HuH-7.5 (cell line): ENCODE measurements around the gene AFAP1.

Source experiments
- DNase-seq: peaks from one replicate; pipeline ENCODE4 v3.0.0; 2011; ENCODE audit warnings: low spot score

AFAP1 gene

DNA sequence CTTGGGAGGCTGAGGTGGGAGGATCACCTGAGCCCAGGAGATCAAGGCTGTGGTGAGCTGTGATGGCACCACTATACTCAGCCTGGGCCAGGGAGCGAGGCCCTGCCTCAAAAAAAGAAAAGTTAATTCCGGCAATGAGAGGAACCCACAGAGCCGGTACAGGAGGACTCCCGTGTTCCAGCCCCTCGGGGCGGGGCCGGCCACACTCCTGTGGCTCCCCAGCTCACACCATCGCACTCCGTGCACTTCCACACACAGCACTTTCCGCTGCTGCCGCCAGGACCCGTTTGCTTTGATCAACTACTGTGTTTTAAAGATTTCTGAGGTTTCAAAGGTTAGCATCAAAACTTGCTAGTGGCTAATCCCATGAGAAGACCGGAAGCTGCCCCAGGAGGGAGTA lies 171.7 kb downstream of the AFAP1 start:
- DNase-seq: no peak

DNA sequence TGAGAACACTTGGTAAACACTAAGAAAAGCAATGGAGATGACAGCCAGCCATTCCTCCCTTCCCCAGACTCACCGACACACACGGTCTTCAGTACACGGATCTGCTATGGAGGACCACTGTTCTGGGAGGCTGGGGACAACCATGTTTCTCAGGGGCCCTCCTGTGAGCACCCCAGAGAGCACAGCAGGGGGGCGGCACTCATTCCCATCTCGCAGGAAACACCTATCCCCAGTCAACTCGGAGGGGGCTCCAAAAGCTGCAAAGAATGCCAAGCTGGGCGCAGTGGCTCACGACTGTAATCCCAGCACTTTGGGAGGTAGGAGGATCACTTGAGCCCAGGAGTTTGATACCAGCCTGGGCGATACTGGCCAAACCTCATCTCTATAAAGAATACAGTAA lies 172.1 kb downstream of the AFAP1 start:
- no peak for DNase-seq

DNA sequence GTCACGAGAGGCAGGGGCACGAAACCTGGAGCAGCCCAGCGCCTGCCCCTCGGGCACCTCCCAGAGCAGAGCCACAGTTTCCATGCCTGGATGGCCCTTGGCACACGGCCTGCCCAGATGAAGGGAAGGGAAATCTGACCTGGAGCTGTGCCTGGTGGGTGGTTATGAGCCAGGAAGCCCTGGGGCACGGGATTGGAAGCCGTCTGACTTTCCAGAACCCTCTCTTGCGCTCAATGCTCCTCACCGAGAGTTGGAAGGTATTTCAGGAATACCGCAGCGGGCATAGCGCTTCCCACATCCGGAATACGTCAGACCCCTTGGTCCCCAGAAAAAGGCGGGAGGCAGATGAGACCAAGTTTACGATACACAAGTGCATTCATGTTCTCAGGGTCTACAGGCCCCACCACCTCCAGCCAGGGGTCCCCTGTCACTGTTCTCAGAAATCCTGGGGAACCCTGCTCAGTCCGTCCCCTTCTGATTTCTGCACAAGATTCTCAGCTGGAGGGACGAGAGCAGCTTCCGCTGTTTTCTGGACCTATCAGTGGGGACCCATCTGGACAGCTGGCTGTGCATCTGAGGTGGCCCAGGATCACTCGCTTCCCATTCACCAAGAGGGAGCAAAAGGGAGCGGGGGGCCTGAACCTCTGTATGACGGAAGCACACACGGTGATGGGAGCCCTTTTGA lies 172.9 kb downstream of the AFAP1 start:
- DNase-seq: no peak

DNA sequence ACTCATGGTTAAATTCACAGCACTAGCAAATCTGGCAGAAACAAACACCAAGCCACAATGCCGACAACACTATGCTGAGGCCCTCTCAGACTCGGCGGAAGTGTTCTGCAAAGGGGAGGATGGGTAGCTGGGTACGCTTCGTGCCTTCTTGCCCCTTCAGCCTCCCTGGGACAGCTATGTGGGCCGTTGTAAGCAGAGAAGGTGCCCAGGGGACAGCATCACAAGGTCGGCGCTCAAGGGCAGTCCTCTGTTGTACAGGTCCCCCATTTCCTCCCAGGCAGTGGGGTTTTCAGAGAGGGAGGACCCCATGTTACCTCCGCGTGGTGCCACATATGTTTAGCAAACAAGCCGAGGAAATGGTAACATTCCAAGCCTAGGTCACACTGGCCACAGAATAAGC lies 173.6 kb downstream of the AFAP1 start:
- DNase-seq: no peak

DNA sequence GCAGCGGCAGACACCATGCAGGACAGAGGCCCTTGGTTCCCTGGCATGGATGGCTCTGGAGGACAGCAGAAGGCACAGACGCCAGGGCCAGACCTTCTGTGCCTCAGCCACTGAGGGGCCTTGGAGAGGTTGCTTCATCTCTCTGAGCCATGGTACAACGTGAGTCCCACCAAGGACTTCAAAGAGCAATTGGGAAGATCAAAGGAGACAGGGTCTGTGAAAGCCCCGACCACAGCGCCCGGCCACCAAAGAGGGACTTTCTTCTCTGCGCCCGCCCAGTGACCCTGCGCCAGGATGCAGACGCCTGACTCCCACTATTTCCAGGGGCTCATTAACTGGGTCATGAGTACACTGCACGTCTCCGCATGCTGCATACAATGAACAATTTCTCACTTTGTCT lies 174.0 kb downstream of the AFAP1 start:
- DNase-seq: no peak

DNA sequence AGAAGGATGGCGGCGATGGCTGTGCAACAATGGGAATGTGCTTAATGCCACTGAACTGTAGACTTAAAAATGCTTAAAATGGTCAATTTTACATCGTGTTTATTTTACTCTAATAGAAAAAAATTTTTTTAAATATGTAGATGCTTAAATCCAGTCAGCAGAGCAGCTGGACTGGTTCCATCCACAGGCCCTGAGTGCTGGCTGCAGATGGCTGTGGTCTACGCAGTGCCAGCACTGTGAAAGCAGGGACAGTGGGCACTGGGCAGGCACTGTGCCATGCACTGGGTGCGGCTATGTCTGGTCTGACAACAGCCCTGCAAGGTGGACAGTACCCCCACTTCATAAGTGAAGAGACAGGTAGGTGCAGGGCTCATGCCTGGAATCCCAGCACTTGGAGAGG lies 175.2 kb downstream of the AFAP1 start:
- DNase-seq: no peak

DNA sequence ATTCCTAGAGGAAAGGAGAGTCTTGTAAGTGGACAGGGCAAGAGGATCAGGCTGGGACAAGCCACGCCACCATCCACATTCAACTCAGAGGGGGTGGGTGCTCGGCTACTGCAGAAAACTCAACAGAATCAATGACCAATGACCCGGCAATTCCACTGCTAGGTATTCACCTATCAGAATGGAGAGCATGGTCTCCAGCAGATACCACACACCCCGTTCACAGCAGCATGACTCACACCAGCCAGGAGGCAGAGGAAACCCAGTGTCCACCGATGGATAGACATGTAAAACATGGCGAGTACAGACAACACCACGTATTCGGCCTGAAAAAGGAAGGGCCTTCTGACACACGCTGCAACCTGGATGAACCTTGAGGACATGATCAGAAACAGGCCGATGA lies 175.9 kb downstream of the AFAP1 start:
- no peak for DNase-seq

DNA sequence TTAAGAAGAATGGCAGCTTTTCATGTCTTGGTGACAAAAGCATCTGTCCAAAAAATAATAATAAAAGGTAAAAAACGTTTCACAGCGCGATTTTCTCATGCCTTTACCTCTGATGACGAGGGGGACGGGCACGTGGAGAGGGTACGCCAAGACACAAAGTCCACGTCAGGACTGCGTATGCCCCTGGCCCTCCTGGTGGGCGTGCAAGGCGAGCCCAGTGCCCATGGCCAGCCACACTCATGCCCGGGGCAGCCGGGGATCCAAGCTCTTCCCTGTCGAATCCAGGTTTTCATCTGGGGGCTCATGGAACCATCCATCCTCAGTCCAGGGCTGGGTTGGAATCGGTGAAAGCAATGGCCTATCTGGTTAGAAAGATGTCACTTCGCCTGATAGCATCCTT lies 176.6 kb downstream of the AFAP1 start:
- DNase-seq: no peak

DNA sequence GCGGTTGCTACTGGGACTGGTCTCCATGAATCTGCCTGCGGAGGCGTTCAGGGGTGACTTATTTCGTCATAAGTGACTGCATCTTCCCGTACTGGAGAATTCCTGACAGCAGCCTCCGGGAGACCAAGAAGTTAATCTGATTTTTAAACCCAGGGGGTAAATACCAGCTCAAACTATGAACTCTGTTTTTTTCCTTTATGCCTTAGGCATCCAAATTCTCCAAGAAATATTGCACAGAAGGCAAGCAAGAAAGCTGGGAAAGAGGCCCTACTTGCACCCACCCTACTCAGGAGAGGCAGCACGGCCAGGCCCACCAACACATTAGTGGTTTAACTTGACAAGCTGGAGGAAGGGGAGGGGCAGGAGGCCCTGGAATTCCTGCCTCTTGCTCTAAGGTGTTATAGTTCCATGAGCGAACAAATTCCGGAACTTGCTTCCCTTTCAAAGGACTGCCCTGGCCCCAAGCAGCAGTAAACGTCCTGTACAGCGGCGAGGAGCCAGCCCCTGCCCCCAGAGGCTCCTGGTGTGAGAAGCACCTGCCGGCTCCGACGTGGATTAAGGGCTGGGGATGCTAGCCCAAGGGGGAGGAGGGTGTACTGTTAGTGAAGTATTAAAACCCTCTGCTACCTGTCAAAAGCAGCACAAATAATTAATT lies 177.2 kb downstream of the AFAP1 start:
- no peak for DNase-seq

DNA sequence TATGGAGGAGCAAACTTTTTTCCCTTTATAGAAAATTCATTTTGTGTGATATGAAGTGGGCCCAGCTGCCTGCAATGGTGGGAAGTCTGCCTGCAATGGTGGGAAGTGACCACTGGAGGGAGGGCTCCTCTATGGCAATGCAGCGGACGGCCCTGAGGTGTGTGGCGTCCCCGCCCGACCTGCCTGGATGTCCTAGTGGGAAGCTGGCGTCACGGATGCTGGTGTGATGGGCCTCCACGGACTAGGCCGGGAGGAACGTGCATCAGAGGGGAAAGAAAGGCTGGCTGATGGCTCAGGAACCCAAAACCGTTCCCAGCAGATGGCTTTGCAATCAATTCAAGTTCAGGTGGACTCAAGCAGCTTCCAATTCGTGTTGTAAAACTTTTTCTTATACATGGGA lies 177.9 kb downstream of the AFAP1 start:
- peak; percentile 94 for DNase-seq

DNA sequence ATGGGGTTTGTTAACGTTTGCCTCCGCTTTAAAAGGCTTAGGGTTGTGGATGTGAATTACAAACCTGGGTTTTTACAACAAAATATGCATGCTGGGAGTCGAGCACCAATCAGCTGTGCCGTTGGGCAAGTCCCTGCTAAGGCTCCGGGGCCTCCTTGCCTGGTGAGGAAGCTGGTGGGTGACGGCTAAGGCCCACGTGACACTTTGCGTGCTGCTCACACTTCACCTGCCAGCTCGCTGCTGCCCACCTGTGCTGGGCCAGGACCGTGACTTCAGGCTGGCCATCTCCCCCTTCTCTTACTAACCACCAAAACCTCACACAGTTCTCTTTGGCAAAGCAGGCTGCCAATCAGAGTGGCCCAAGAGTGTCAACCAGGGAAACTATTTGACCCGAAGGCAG lies 178.3 kb downstream of the AFAP1 start:
- DNase-seq: no peak

DNA sequence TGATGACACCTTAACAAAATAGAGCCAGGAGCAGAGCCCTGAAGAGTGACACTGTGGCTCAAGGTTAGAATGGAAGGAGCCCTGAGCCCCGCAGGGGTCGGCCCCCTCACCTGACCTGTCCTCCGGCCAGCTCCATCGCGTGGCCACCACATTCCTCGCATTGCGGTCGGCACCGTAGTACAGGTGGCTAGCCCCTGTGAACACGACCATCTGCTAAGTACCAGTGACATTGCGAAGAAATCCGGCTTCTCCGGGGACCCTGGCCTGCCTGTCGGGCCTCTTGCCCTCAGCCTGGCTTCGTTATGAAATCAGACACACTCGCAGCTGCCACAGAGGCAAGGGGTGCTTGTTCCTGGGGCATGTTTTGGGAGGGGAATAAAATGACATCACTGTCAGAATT lies 179.0 kb downstream of the AFAP1 start:
- no peak for DNase-seq

DNA sequence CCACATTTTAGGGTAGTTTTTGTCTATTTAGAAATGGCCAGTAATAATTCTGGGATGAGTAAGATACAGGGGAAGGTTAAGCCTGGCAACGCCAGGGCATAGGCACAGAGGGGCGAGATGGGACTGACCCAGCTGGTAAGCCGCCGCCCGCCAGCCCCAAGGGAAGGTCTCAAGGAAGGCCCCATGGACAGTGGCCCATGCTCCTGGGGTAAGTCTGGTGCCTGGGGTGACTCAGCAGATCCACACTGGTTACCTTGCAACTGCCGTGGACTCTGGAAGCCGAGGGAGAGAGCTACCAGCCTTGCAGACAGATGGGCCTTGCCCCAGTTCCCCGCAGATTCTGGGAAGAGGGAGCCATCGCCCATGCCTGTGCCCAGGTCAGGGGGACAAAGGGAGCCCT lies 179.4 kb downstream of the AFAP1 start:
- DNase-seq: no peak

DNA sequence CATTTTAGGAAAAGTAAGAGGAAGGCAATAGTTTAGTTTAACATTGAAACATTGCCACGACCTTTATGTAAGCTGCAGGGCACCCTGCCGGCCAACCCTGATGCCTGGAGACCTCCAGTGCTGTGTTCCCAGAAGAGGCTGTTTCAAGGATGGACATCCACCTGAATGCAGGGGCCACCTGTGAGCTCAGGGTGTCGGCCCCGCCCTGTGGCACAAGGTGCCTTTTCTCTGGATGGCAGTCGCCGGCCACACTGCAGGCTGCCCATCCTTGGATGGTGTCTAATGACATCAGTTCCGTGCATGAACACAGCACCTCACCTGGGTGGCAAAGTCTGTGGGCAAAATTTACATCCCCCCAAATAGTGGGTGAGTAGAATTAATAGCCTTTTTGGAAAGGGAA lies 180.0 kb downstream of the AFAP1 start:
- DNase-seq: no peak

DNA sequence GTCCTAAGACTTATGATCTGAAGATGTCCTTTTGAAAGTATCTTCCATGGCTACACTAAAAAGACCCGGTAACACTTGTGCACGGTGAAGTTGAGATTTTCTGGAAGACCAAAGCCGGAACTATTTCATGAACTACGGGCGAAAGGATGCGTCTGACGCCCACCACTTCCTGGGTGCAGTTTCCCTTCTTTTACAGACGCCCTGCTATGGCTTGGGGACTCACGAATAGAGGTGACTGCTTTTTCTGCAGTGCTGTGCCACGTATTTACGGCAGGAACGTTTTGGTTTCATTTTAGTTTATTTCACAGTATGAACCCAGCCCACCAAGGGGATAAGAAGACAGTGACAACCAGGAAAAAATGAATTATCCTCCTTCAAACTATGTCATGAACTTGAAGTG lies 180.4 kb downstream of the AFAP1 start:
- no peak for DNase-seq

DNA sequence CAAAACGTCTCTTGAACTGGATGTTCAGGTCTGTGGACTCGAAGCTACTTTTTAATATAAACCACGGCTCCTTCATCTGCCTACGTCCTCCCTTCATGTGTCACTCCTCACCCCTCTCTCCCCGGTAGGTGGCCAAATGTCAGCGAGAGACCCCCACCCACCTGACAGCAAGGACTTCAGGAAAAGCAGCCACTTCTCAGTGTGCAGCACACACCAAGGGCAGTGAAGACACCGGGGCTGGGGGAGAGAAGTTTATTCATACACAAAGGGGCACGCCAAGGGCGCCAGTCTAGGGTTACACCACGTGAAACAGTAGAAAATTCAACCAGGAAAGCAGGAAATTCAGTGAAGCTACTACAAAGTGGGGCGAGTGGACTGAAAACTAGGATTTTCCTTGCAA lies 181.2 kb downstream of the AFAP1 start:
- DNase-seq: no peak

DNA sequence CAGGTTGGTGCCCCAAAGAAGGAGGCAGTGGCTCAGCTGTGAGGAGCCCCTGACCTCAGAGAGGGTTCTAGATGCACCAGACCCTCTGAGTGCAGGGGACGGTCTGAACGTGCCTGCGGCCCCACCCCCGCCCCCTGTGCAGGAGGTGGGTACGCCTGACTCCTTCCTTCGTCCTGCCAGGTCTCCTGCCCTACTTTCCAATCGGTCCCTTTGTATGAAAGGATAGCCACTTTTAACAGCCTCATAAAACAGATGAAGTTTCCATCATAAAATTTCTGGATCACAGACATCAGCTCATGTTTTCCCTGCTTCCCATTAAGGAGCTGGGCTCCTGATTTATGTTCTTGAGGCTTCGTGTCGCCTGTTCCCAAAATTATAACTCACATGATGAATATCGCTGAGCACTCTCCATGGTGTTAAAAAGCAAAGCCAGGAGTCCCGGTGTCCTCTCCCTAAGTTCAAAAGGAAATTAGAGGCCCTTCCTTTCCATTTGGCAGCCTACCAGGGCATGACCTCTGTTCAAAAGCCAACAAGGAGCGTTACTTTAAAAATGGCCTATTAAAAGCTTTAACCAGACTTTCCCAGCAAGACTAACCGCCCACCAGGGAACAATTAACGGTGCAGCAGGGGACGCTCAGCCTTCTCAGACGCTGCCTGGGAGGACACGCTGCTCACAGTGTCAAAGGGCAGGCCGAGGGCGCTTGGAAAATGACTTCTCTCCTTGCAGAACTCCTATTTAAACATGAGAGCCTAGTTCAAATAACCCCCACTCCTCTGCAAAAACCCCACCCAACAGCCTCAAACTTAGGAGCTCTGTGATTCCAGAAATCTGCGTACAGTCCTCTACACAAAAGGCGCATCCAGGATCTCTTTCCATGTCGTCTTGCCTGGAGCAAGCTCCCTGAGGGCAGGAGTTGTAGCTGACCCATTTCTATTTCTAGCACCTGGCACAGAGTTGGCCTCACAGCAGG lies 181.9 kb downstream of the AFAP1 start:
- DNase-seq: no peak

DNA sequence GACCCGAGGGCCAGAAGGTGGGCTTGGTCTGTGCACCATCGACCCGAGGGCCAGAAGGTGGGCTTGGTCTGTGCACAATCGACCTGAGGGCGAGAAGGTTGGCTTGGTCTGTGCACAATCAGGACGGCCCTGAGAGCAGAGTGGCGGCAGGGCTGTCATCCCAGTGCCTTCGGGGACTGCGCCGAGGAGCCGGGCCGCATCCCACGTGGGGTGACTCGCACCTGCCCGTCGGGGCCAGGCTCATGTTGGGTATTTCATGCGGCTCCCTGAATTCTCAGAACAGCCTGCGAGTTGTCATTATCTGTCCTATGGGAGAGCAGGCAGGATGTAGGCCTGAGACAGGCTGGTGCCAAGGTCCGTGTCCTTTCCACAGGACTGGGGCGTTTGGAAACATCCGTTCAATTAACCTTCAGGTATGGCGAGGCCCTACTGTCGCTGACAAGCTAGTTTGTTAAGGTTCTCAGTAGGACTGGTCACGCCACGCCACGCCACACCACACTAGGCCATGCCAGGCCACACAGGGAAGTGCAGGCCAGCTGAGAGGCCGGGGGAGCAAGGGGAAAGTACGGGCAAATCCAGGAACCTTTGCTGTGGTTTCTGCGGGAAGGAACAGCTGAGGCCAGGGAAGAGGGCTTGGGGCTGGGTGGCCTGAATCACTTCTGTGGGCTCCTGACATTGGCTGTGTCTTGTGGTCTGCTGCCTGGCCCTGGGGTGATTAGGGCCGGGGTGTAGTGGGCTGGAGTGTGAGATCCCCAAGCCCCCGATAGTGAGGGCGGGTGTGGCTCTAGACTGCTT lies 182.9 kb downstream of the AFAP1 start:
- no peak for DNase-seq

DNA sequence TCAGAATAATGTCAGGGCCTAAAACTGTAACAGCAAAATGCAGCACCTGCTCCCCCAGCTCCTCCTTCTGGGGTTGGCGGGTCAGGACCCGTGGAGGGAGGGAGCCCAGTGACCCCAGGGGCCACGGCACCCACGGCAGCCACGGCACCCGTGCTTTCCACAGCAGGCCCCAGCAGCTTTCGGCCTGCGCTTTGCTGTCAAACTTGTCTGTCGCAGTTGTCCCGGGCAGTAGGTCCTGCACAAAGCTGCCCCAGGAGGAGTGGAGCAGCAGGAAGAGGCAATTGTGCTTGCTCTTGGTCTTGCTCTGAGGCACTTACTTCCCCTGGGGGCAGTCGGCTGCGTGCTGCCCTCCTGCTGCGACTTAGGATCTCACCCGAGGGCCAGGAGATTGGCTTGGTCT lies 183.6 kb downstream of the AFAP1 start:
- no peak for DNase-seq

DNA sequence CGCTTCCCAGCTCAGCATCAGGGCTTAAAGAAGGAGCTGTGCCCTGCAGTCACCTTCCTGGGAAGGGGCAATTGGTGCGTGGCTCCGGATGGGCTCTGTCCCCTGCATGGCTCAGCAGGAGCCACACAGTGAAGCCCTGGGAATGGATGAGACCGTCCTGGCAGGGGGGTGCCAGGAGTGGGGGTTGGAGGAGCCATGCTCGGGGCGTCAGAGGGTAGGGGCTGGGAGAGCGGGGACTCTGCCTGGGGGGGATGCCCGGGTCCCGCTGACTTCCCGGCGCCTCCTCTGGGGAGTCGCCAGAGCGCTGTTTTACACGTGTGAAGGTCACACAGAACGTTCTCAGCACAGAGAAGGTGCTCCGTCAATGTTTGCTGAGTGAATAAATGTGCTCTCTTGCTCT lies 184.1 kb downstream of the AFAP1 start:
- DNase-seq: no peak

DNA sequence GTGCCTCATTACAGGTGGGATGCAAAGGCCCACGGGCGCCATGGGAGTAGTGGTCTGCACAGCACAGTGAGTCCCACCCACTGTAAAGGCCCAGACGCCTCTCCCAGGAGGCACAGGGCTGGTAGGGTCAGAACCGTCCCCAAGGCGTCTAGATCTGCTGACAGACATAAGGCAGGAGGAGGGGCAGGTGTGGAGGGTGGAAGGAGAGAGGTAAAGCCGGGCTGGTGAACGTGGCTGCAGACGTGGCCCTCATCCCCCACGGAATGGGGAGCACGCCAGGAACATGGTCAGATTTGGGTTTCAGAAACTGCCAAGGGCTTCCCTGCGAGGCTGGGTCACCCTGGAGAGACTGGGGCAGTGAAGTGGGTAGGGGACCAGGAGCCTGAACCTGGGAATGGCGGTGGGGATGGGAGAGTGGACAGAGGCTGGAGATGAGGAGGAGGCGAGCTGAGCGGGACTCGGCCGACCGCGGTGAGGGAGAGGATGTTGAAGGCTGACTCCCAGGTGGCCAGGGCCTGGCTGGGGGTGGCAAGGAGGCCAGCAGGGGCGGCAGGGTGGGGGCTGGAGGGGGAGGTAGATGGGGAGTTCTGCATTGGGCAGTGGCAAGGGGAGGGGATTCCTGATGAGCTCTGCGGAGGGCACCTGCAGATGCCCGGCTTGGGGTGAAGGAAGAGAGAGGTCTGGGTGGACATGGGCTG lies 184.9 kb downstream of the AFAP1 start:
- no peak for DNase-seq
